Measurements from ENCODE around the gene PRRX2.
A peak's percentile ranks its signal among the peaks of the same experiment; 100 is the strongest.

PRRX2 gene

GRCh38 chr9:129630967-129631673 is 34.3 kb upstream of the PRRX2 start:
- H3K4me1 ChIP-seq (ENCODE audit: control insufficient read depth, insufficient read depth, low read length): peaks cover 3% of the 10 kb centered on the region; the same call in 1 of the 2 replicates
- no peak overlapping the region for H3K4me3 ChIP-seq (ENCODE audit: low read depth, low read length)
- CTCF ChIA-PET: interaction anchor here (1.1 to 23.4 kb wide), 7 partner anchors 9 to 496 kb away, joined by 3 to 507 read pairs (median 7); no protein-coding TSS in a partner anchor
- peaks cover 0 to 83% of the 10 kb centered on the region in 2 experiments; a peak in 2 of 3 replicates for H3K36me3 ChIP-seq (ENCODE audit: control insufficient read depth in 2 of 2, insufficient read depth in 1 of 2, low read length in 2 of 2)
- H3K9me3 ChIP-seq (ENCODE audit: control insufficient read depth, insufficient read depth, low read depth, low read length): no peaks in the 10 kb centered on the region
- no peak overlapping the region for H3K27ac ChIP-seq (ENCODE audit: extremely low read depth, low read depth, low read length)
- TF ChIP-seq ZNF362 (tag by site-specific recombination; IDR thresholded peaks at IDR 0.05): no peak
- TF ChIP-seq ZNF341 (tag by site-specific recombination; IDR thresholded peaks at IDR 0.05; ENCODE audit: low read depth): peak; percentile 97
- no peak for TF ChIP-seq ZNF266 (tag by site-specific recombination; IDR thresholded peaks at IDR 0.05; ENCODE audit: low read depth)
- TF ChIP-seq EGR2 (tag by site-specific recombination; IDR thresholded peaks at IDR 0.05; ENCODE audit: low read depth): peak; percentile 63
- TF ChIP-seq ZFHX2 (tag by site-specific recombination; conservative IDR thresholded peaks at IDR 0.05): peak; percentile 54; the same call in 1 of the 2 replicates
- no peak for TF ChIP-seq ZNF248 (tag by site-specific recombination; IDR thresholded peaks at IDR 0.05)
- POLR2A ChIA-PET: interaction anchor here (0.6 to 1.3 kb wide), 2 partner anchors 9 to 137 kb away, joined by 3 to 8 read pairs; no protein-coding TSS in a partner anchor

GRCh38 chr9:129631674-129632129 is 33.7 kb upstream of the PRRX2 start:
- Histone ChIP-seq H3K4me3 (ENCODE audit: low read depth, low read length) (no peak overlapping the region), H3K27ac (ENCODE audit: extremely low read depth, low read depth, low read length) (no peak overlapping the region), H3K4me1 (ENCODE audit: control insufficient read depth, insufficient read depth, low read length) (peaks cover 3% of the 10 kb centered on the region; the same call in 1 of the 2 replicates), H3K9me3 (ENCODE audit: control insufficient read depth, insufficient read depth, low read depth, low read length) (no peaks in the 10 kb centered on the region), H3K36me3 (ENCODE audit: control insufficient read depth in 2 of 2, insufficient read depth in 1 of 2, low read length in 2 of 2) (peaks cover 0 to 87% of the 10 kb centered on the region in 2 experiments; a peak in 2 of 3 replicates)
- ChIA-PET CTCF (interaction anchor here (1.1 to 23.4 kb wide), 5 partner anchors 9 to 496 kb away, joined by 3 to 507 read pairs (median 8); no protein-coding TSS in a partner anchor), POLR2A (no interaction called here)
- TF ChIP-seq, protein P1, sequence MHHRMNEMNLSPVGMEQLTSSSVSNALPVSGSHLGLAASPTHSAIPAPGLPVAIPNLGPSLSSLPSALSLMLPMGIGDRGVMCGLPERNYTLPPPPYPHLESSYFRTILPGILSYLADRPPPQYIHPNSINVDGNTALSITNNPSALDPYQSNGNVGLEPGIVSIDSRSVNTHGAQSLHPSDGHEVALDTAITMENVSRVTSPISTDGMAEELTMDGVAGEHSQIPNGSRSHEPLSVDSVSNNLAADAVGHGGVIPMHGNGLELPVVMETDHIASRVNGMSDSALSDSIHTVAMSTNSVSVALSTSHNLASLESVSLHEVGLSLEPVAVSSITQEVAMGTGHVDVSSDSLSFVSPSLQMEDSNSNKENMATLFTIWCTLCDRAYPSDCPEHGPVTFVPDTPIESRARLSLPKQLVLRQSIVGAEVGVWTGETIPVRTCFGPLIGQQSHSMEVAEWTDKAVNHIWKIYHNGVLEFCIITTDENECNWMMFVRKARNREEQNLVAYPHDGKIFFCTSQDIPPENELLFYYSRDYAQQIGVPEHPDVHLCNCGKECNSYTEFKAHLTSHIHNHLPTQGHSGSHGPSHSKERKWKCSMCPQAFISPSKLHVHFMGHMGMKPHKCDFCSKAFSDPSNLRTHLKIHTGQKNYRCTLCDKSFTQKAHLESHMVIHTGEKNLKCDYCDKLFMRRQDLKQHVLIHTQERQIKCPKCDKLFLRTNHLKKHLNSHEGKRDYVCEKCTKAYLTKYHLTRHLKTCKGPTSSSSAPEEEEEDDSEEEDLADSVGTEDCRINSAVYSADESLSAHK (tag by site-specific recombination; IDR thresholded peaks at IDR 0.05): peak; percentile 48; the same call in 1 of the 2 replicates
- TF ChIP-seq ZNF184 (tag by site-specific recombination; IDR thresholded peaks at IDR 0.05) (no peak), ZNF560 (tag by site-specific recombination; IDR thresholded peaks at IDR 0.05; ENCODE audit: borderline replicate concordance) (no peak), ZNF571 (tag by site-specific recombination; IDR thresholded peaks at IDR 0.05) (no peak)

- H3K4me3 ChIP-seq (ENCODE audit: low read depth, low read length): no peak overlapping the region
- ChIA-PET POLR2A (no interaction called here), CTCF (interaction anchor here (1.4 to 23.4 kb wide), 3 partner anchors 8 to 497 kb away, joined by 6 to 507 read pairs (median 8); no protein-coding TSS in a partner anchor)
- H3K9me3 ChIP-seq (ENCODE audit: control insufficient read depth, insufficient read depth, low read depth, low read length): no peaks in the 10 kb centered on the region
- H3K27ac ChIP-seq (ENCODE audit: extremely low read depth, low read depth, low read length): no peak overlapping the region
- peaks cover 0 to 93% of the 10 kb centered on the region in 2 experiments; a peak in 2 of 3 replicates for H3K36me3 ChIP-seq (ENCODE audit: control insufficient read depth in 2 of 2, insufficient read depth in 1 of 2, low read length in 2 of 2)
- H3K4me1 ChIP-seq (ENCODE audit: control insufficient read depth, insufficient read depth, low read length): peaks cover 3% of the 10 kb centered on the region; the same call in 1 of the 2 replicates
- TF ChIP-seq, protein P2, sequence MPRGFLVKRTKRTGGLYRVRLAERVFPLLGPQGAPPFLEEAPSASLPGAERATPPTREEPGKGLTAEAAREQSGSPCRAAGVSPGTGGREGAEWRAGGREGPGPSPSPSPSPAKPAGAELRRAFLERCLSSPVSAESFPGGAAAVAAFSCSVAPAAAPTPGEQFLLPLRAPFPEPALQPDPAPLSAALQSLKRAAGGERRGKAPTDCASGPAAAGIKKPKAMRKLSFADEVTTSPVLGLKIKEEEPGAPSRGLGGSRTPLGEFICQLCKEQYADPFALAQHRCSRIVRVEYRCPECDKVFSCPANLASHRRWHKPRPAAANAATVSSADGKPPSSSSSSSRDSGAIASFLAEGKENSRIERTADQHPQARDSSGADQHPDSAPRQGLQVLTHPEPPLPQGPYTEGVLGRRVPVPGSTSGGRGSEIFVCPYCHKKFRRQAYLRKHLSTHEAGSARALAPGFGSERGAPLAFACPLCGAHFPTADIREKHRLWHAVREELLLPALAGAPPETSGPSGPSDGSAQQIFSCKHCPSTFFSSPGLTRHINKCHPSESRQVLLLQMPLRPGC (tag by site-specific recombination; IDR thresholded peaks at IDR 0.05): no peak
- peak; percentile 23; the same call in 1 of the 2 replicates for TF ChIP-seq GLIS2 (tag by site-specific recombination; IDR thresholded peaks at IDR 0.05)
These were observed 33.0 kb upstream of the PRRX2 start for GRCh38 chr9:129632460-129632859.

Data from HEK293 (cell line).